Measurements from ENCODE around the gene B4GALT5. TPM values are rescaled to one million over a fixed set of nuclear protein-coding genes. Genes with fewer than 3 reads are reported as not detected.

The B4GALT5 gene
- total RNA-seq, 1 experiment from 2014 or later, result 63.1 TPM

- H3K9me3 ChIP-seq (ENCODE audit: insufficient read depth, low read depth), result no peaks in the 10 kb centered on the region
- no peaks in the 10 kb centered on the region for H3K9me2 ChIP-seq (ENCODE audit: insufficient read depth)
- peak overlapping the region; percentile 99 for H3K27ac ChIP-seq
- peaks cover 96% of the 10 kb centered on the region for H3K4me1 ChIP-seq (replicated peaks; ENCODE audit: insufficient read depth)
- TF ChIP-seq CTCF (conservative IDR thresholded peaks at IDR 0.05) (no peak), EZH2 (IDR thresholded peaks at IDR 0.05; ENCODE audit: low read depth) (no peak)
- peaks cover 20% of the 10 kb centered on the region for H4K20me1 ChIP-seq (ENCODE audit: insufficient read depth)
- H2AFZ ChIP-seq, result no peak overlapping the region
- intact Hi-C loops (cut with micrococcal nuclease; ENCODE audit: unreplicated experiment), result loop anchor here (1.0 kb wide), 1 partner anchor 66 kb away; no protein-coding TSS in a partner anchor
- H3K36me3 ChIP-seq (ENCODE audit: low read depth), result peaks cover 46% of the 10 kb centered on the region
- H3K27me3 ChIP-seq (ENCODE audit: insufficient read depth, low read depth), result no peaks in the 10 kb centered on the region
- no peak for DNase-seq
- POLR2A ChIA-PET (ENCODE audit: unreplicated experiment), result interaction anchor here (0.6 kb wide), 1 partner anchor 66 kb away, joined by 3 read pairs; no protein-coding TSS in a partner anchor
- peaks cover 99% of the 10 kb centered on the region for H3K79me2 ChIP-seq (ENCODE audit: low read depth)
- peak overlapping the region; percentile 23; the same call in 1 of the 2 replicates for H3K4me3 ChIP-seq
- no TSS peak for BruUV-seq (replicated peaks)
- CTCF ChIA-PET, result interaction anchor here (0.6 to 0.8 kb wide), 2 partner anchors 10 to 159 kb away, joined by 3 read pairs; no protein-coding TSS in a partner anchor
- peaks cover 89% of the 10 kb centered on the region for H3F3A ChIP-seq (ENCODE audit: insufficient read depth, low read depth)
- H3K4me2 ChIP-seq, result peak overlapping the region; percentile 73
Measured at GRCh38 chr20:49701916-49702315, 11.8 kb downstream of the B4GALT5 start.

DNA sequence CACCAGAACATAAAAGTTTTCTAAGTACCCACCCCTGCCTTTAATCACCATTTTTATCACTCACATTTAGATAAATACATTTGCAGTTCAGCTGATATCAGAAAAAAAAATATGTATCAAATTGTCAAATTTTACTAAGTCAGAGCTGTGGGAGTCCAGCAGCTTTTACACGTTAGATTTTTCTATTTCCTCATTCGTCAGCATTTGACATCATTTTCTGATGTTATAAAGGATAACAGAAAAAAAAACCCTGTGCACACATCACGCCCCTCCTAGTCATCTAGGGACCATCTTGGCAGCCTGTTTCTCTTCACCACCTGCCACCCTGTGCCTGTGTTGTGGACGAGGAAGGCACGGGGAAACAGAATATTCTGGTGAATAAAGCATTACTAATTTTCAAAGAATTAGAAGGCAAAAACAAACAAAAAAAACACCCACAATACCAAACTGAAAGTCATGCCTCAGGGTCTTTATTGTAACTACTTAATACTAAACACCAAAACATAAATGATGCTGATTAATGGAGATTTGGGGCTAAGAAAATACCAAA lies 12.4 kb downstream of the B4GALT5 start:
- Histone ChIP-seq H3K9me3 (ENCODE audit: insufficient read depth, low read depth) (no peaks in the 10 kb centered on the region), H3K4me3 (peak overlapping the region; percentile 23; the same call in 1 of the 2 replicates), H2AFZ (no peak overlapping the region), H3K27ac (peak overlapping the region; percentile 99), H4K20me1 (ENCODE audit: insufficient read depth) (peaks cover 14% of the 10 kb centered on the region), H3K36me3 (ENCODE audit: low read depth) (peaks cover 46% of the 10 kb centered on the region), H3K9me2 (ENCODE audit: insufficient read depth) (no peaks in the 10 kb centered on the region), H3F3A (ENCODE audit: insufficient read depth, low read depth) (peaks cover 89% of the 10 kb centered on the region), H3K79me2 (ENCODE audit: low read depth) (peaks cover 99% of the 10 kb centered on the region), H3K4me2 (peak overlapping the region; percentile 73), H3K4me1 (replicated peaks; ENCODE audit: insufficient read depth) (peaks cover 96% of the 10 kb centered on the region), H3K27me3 (ENCODE audit: insufficient read depth, low read depth) (no peaks in the 10 kb centered on the region)
- no TSS peak for BruUV-seq (replicated peaks)
- CTCF ChIA-PET, result interaction anchor here (0.6 to 0.7 kb wide), 2 partner anchors 158 to 369 kb away, joined by 3 read pairs; no protein-coding TSS in a partner anchor
- DNase-seq, result peak; percentile 64 to 90
- POLR2A ChIA-PET (ENCODE audit: unreplicated experiment), result interaction anchor here (0.5 to 0.7 kb wide), 5 partner anchors 9 to 418 kb away, joined by 3 to 5 read pairs (median 4); no protein-coding TSS in a partner anchor
- TF ChIP-seq CTCF (conservative IDR thresholded peaks at IDR 0.05) (0 out of 2 replicates have a peak, but pooled peaks have one; percentile 13), EZH2 (IDR thresholded peaks at IDR 0.05; ENCODE audit: low read depth) (no peak)
- intact Hi-C loops (cut with micrococcal nuclease; ENCODE audit: unreplicated experiment), result loop anchor here (1.0 kb wide), 1 partner anchor 67 kb away; no protein-coding TSS in a partner anchor

DNA sequence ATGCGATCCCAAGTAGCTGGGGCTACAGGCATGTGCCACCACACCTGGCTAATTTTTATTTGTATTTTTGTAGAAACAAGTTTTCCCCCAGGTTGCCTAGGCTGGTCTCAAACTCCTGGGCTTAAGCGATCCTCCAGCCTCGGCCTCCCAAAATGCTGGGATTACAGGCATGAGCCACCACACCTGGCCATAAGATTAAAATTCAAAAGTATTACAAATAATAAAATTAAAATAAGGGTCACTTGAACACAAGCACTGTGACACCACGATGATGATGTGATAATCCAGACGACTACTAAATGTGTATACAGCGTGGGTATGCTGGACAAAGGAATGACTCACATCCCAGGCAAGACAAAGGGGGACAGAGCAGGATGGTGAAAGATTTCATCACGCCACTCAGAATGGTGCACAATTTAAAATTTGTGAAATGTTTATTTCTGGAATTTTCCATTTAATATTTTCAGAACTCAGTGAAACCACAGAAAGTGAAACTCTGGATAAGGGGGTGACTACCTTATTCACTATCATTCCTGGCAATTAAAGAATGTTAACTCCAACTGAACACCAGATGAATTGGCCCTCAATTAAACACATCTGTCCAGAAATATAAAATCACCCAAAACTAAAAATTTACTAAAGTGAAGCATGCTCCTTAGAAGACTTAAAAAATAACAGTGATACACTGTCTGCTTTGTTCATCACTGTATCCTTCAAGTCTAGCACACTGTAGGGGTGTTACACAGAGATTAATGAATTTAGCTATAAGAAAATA lies 13.1 kb downstream of the B4GALT5 start:
- TF ChIP-seq EZH2 (IDR thresholded peaks at IDR 0.05; ENCODE audit: low read depth), result no peak
- no peak for TF ChIP-seq CTCF (conservative IDR thresholded peaks at IDR 0.05)
- intact Hi-C loops (cut with micrococcal nuclease; ENCODE audit: unreplicated experiment), result loop anchor here (1.0 kb wide), 1 partner anchor 68 kb away; no protein-coding TSS in a partner anchor
- H3K4me2 ChIP-seq, result peak overlapping the region; percentile 73
- H3K9me3 ChIP-seq (ENCODE audit: insufficient read depth, low read depth), result no peaks in the 10 kb centered on the region
- peaks cover 96% of the 10 kb centered on the region for H3K4me1 ChIP-seq (replicated peaks; ENCODE audit: insufficient read depth)
- POLR2A ChIA-PET (ENCODE audit: unreplicated experiment), result interaction anchor here (0.5 to 0.7 kb wide), 5 partner anchors 9 to 419 kb away, joined by 3 to 6 read pairs (median 4); no protein-coding TSS in a partner anchor
- H3K9me2 ChIP-seq (ENCODE audit: insufficient read depth), result no peaks in the 10 kb centered on the region
- BruUV-seq (replicated peaks), result TSS peak; percentile 31
- H3K4me3 ChIP-seq, result peak overlapping the region; percentile 23; the same call in 1 of the 2 replicates
- H3K27ac ChIP-seq, result peak overlapping the region; percentile 99
- no peak overlapping the region for H2AFZ ChIP-seq
- DNase-seq, result peak; percentile 41 to 89
- peaks cover 99% of the 10 kb centered on the region for H3K79me2 ChIP-seq (ENCODE audit: low read depth)
- H3F3A ChIP-seq (ENCODE audit: insufficient read depth, low read depth), result peaks cover 92% of the 10 kb centered on the region
- H3K36me3 ChIP-seq (ENCODE audit: low read depth), result peaks cover 48% of the 10 kb centered on the region
- no peaks in the 10 kb centered on the region for H3K27me3 ChIP-seq (ENCODE audit: insufficient read depth, low read depth)
- peaks cover 7% of the 10 kb centered on the region; the same call in 1 of the 2 replicates for H4K20me1 ChIP-seq (ENCODE audit: insufficient read depth)
- CTCF ChIA-PET, result interaction anchor here (0.6 to 0.7 kb wide), 2 partner anchors 25 to 369 kb away, joined by 3 to 6 read pairs; no protein-coding TSS in a partner anchor

Measured in PC-9 (cell line).